GM12875 (cell line): Measurements from ENCODE around the gene TGFBR3.

Experiments used
- H3K4me3 ChIP-seq: one replicate; pipeline ENCODE4 v1.5.1; 2011; ENCODE audit warnings: low read depth, low read length, control low read depth
- TF ChIP-seq, protein P1 (sequence below): IDR thresholded peaks from 2 replicates; pipeline ENCODE4 v1.5.1; 2011; ENCODE audit warnings: low read depth, mild to moderate bottlenecking, control low read depth, inconsistent platforms, low read length, moderate library complexity, borderline replicate concordance; ENCODE audit not compliant: insufficient read depth

The TGFBR3 gene

DNA sequence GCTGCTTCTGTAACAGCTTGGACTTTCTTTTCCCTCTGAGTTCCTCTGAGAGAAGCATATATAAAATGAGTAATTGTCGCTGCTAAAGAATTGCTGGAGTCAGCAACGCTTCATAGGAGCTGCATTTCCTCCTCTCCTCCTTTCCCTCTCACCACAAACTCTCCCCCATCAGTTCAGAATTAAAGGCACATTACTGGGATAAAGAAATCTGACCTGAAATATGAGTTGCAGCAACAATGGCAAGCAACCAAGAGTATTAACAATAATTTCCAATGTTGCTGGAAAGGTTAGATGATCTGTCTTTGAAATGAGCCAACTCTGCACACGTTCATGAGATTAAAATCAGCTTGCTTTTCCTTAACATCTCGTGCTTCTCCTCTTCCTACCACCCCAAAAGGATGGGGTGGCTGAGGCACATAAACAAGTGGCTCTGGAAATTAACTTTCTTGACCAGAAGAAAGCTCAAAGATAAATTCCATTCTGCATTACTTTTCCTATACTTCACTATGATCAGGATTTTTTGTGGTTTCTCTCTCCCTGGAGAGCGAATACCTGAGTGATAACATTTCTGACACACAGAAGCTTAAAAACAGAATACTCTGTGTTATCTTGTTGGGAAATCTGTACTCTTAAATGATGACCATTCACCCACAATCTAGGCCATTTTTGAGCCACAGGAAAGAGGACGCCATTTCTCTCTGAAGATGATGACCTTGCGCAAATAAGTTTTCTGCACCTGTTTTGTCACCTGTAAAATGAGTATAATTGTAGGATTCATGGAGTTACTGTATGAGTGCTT is 90.2 kb downstream of the TGFBR3 start:
- H3K4me3 ChIP-seq: no peak overlapping the region
- TF ChIP-seq, protein P1, sequence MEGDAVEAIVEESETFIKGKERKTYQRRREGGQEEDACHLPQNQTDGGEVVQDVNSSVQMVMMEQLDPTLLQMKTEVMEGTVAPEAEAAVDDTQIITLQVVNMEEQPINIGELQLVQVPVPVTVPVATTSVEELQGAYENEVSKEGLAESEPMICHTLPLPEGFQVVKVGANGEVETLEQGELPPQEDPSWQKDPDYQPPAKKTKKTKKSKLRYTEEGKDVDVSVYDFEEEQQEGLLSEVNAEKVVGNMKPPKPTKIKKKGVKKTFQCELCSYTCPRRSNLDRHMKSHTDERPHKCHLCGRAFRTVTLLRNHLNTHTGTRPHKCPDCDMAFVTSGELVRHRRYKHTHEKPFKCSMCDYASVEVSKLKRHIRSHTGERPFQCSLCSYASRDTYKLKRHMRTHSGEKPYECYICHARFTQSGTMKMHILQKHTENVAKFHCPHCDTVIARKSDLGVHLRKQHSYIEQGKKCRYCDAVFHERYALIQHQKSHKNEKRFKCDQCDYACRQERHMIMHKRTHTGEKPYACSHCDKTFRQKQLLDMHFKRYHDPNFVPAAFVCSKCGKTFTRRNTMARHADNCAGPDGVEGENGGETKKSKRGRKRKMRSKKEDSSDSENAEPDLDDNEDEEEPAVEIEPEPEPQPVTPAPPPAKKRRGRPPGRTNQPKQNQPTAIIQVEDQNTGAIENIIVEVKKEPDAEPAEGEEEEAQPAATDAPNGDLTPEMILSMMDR: no peak

- H3K4me3 ChIP-seq: no peak overlapping the region
- TF ChIP-seq, protein P1: no peak
Measured at GRCh38 chr1:91793877-91794276, 92.1 kb downstream of the TGFBR3 start.

DNA sequence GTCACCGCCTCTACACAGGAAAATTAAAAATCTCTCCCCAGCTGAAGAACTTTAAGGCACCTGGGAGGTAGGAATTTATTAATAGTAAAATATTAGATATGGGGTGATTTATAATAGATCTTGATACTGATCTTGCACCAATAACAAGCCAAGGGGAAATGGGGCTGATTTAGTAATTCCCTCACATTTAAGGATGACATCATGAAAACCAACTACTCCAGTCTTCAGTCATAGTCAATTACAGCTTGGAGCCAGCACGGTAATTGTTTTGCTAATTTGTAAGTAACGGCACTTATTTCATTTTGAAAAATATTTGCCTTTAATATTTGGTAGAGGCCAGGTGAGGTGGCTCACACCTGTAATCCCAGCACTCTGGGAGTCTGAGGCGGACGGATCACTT is 92.8 kb downstream of the TGFBR3 start:
- TF ChIP-seq, protein P1: no peak
- H3K4me3 ChIP-seq: no peak overlapping the region

DNA sequence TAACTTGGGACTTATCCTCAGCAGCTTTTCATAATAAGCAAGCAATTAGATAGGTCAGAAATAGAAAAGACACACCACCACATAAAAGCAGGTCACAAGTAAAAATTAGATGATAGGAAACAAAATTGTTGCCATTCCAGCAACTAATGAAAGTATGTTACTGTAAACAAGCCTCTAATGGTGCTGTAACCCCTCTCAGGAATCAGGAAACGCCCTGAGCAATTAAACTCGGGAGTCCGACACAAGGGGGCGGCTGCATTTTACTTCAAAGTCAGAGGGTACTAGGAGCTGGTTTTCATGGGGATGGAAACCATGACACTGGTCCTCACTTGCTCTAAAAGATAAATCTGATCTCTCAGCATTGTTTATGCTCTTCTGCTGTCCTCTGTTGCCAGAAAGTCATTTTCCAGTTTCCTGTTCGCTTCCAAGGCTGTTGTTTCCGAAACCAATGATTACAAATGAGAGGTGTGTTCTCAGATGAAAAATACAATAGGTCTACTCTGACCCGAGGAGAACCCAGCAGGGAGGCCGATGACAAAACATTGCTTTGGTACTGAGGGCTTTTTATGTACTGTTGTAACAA is 93.4 kb downstream of the TGFBR3 start:
- H3K4me3 ChIP-seq: no peak overlapping the region
- TF ChIP-seq, protein P1: no peak

DNA sequence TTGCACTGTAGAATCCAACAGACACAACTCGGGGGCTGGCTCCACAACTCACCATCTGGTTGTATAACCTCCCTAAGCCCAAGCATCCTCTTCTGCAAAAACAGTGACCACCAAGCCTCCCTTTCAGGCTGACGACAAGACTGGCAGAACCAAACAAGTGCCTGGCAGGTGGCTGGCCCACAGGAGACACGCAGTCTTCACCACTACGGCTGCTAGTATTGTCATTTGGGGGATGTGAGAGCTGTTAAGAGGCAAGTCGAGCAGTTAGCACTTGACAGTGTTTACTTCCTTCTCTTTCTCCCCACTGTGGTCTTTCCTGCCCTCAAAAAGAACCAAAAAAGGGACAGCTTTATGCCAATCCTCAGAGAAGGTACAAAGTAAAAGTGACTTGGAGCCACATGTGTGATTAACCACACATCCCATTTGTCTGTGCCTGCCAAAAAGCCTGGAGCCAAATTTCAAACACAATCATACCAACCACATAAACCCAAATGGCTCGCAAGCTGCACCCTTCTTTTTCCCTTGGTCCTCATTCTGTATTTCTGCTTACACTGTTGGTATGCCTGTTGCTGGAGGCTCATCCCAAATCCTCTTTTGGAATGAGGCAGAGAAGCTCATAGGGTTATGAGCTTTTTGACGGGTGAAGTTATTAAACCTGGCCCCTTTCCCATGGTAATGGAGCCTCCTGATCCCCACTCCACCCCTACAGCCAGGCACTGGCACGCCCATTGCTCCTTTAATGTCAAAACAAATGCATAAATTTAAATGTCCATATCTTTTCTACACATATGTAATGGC is 94.1 kb downstream of the TGFBR3 start:
- TF ChIP-seq, protein P1: no peak
- H3K4me3 ChIP-seq: no peak overlapping the region

- TF ChIP-seq, protein P1: no peak
Measured at GRCh38 chr1:91791103-91791502, 94.8 kb downstream of the TGFBR3 start.

More at GRCh38 chr1:91791103-91791502, 94.8 kb downstream of the TGFBR3 start:
- H3K4me3 ChIP-seq: no peak overlapping the region
